ENCODE results near the gene CCDC57. TPM values are rescaled to one million over a fixed set of nuclear protein-coding genes. Genes with fewer than 3 reads are reported as not detected.
A peak's percentile ranks its signal among the peaks of the same experiment; 100 is the strongest.

The CCDC57 gene
- total and polyA plus RNA-seq, 2 of the 8 experiments (the other 6 are each of a cell fraction or from before 2014, with no cell fraction given) = 8.4 to 12.9 TPM

DNA sequence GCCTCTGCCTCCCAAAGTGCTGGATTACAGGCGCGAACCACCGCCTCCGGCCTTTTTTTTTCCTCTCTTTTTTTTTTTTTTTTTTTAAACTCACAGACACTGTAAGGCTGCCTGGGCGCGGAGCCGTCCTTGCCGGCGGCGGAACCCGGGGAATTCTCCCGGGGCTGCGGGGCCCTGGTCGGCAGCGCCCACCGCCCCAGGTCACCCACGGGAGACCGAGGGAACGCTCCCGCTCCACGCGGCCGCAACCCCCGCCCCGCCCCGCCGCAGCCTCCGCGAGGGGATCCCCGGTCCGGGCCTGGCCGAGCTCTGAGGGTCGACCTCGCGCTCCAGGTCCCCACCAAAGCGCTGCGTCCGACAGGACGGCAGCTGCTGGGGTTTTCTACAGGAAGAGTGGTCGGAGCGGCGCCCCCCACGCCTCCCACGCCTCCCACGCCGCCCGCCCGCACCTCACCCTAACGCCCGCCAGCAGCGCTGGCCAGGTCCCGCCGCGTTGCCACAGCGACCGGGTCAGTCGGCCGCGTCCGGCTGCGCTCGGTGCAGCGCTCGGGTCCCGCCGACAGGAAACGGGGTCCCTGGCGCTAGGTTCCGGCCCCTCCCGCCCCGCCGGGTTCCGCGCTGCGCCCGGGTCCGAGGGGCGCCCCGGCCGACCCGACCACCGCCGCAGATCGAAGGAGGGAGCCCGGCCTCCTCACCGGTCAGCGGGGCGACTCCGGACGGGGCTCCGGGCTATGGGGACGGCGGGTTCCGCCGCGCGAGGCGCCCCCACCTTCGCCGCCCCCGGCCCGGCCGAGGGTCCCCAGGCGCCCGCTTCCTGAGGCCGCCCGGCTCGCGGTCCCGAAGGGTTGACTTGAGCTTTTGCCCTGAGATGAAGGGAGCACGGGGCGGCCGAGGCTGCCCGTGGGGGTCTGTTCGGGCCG, at the start of gene CCDC57 (continued):
- no peak for TF ChIP-seq CBX8 (IDR thresholded peaks at IDR 0.05; ENCODE audit: borderline replicate concordance, low read depth, low read length)
- TF ChIP-seq CBX5 (IDR thresholded peaks at IDR 0.05; ENCODE audit: low read depth, low read length) = no peak
- peak; percentile 83 for TF ChIP-seq KDM4A (IDR thresholded peaks at IDR 0.05; ENCODE audit: low read depth, low read length, severe bottlenecking)
- peak; percentile 12; the same call in 1 of the 2 replicates for TF ChIP-seq CREB1 (IDR thresholded peaks at IDR 0.05)
- TF ChIP-seq, protein P1, sequence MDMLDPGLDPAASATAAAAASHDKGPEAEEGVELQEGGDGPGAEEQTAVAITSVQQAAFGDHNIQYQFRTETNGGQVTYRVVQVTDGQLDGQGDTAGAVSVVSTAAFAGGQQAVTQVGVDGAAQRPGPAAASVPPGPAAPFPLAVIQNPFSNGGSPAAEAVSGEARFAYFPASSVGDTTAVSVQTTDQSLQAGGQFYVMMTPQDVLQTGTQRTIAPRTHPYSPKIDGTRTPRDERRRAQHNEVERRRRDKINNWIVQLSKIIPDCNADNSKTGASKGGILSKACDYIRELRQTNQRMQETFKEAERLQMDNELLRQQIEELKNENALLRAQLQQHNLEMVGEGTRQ (IDR thresholded peaks at IDR 0.05; ENCODE audit: low read length) = no peak
- TF ChIP-seq, protein P2, sequence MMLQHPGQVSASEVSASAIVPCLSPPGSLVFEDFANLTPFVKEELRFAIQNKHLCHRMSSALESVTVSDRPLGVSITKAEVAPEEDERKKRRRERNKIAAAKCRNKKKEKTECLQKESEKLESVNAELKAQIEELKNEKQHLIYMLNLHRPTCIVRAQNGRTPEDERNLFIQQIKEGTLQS (IDR thresholded peaks at IDR 0.05; ENCODE audit: insufficient read depth, low read depth, low read length) = no peak
- no peak for TF ChIP-seq NRF1 (IDR thresholded peaks at IDR 0.05; ENCODE audit: low read depth, low read length)
- TF ChIP-seq, protein P3, sequence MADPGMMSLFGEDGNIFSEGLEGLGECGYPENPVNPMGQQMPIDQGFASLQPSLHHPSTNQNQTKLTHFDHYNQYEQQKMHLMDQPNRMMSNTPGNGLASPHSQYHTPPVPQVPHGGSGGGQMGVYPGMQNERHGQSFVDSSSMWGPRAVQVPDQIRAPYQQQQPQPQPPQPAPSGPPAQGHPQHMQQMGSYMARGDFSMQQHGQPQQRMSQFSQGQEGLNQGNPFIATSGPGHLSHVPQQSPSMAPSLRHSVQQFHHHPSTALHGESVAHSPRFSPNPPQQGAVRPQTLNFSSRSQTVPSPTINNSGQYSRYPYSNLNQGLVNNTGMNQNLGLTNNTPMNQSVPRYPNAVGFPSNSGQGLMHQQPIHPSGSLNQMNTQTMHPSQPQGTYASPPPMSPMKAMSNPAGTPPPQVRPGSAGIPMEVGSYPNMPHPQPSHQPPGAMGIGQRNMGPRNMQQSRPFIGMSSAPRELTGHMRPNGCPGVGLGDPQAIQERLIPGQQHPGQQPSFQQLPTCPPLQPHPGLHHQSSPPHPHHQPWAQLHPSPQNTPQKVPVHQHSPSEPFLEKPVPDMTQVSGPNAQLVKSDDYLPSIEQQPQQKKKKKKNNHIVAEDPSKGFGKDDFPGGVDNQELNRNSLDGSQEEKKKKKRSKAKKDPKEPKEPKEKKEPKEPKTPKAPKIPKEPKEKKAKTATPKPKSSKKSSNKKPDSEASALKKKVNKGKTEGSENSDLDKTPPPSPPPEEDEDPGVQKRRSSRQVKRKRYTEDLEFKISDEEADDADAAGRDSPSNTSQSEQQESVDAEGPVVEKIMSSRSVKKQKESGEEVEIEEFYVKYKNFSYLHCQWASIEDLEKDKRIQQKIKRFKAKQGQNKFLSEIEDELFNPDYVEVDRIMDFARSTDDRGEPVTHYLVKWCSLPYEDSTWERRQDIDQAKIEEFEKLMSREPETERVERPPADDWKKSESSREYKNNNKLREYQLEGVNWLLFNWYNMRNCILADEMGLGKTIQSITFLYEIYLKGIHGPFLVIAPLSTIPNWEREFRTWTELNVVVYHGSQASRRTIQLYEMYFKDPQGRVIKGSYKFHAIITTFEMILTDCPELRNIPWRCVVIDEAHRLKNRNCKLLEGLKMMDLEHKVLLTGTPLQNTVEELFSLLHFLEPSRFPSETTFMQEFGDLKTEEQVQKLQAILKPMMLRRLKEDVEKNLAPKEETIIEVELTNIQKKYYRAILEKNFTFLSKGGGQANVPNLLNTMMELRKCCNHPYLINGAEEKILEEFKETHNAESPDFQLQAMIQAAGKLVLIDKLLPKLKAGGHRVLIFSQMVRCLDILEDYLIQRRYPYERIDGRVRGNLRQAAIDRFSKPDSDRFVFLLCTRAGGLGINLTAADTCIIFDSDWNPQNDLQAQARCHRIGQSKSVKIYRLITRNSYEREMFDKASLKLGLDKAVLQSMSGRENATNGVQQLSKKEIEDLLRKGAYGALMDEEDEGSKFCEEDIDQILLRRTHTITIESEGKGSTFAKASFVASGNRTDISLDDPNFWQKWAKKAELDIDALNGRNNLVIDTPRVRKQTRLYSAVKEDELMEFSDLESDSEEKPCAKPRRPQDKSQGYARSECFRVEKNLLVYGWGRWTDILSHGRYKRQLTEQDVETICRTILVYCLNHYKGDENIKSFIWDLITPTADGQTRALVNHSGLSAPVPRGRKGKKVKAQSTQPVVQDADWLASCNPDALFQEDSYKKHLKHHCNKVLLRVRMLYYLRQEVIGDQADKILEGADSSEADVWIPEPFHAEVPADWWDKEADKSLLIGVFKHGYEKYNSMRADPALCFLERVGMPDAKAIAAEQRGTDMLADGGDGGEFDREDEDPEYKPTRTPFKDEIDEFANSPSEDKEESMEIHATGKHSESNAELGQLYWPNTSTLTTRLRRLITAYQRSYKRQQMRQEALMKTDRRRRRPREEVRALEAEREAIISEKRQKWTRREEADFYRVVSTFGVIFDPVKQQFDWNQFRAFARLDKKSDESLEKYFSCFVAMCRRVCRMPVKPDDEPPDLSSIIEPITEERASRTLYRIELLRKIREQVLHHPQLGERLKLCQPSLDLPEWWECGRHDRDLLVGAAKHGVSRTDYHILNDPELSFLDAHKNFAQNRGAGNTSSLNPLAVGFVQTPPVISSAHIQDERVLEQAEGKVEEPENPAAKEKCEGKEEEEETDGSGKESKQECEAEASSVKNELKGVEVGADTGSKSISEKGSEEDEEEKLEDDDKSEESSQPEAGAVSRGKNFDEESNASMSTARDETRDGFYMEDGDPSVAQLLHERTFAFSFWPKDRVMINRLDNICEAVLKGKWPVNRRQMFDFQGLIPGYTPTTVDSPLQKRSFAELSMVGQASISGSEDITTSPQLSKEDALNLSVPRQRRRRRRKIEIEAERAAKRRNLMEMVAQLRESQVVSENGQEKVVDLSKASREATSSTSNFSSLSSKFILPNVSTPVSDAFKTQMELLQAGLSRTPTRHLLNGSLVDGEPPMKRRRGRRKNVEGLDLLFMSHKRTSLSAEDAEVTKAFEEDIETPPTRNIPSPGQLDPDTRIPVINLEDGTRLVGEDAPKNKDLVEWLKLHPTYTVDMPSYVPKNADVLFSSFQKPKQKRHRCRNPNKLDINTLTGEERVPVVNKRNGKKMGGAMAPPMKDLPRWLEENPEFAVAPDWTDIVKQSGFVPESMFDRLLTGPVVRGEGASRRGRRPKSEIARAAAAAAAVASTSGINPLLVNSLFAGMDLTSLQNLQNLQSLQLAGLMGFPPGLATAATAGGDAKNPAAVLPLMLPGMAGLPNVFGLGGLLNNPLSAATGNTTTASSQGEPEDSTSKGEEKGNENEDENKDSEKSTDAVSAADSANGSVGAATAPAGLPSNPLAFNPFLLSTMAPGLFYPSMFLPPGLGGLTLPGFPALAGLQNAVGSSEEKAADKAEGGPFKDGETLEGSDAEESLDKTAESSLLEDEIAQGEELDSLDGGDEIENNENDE (IDR thresholded peaks at IDR 0.05; ENCODE audit: insufficient replicate concordance, low read length) = no peak
